Right lobe of liver (tissue), 6 donors: Measurements from ENCODE around the gene RPS2. TPM values are rescaled to one million over a fixed set of nuclear protein-coding genes. Genes with fewer than 3 reads are reported as not detected.

Experiments used
- ATAC-seq, 4 donors: fragments of 200-7000 bp; cut with Tn5 transposase; one replicate each; pipeline ENCODE4 v1.9.1; 2020; ENCODE audit warnings: mild to moderate bottlenecking in 4 of 4, moderate library complexity in 4 of 4
- DNase-seq, 3 donors: peaks; one replicate each; pipeline ENCODE4 v3.0.0-alpha.2; 2020
- H3K27ac ChIP-seq, 3 donors: fragments of 200-600 bp; one replicate each; pipeline ENCODE4 v1.8.0; 2022
- H3K27me3 ChIP-seq, 2 donors: fragments of 200-600 bp; one replicate each; pipeline ENCODE4 v1.8.0; 2022
- H3K36me3 ChIP-seq, 4 donors: fragments of 200-600 bp; sonication (generic) in 1 of 4; one replicate each; pipeline versions ENCODE4 v1.5.1 to v1.8.0; 2017 to 2022; ENCODE audit warnings: control low read depth in 1 of 4
- H3K4me1 ChIP-seq, 4 donors: fragments of 200-600 bp; sonication (generic) in 1 of 4; one replicate each; pipeline versions ENCODE4 v1.5.1 to v1.8.0; 2017 to 2022; ENCODE audit warnings: control low read depth in 1 of 4
- H3K4me3 ChIP-seq, 3 donors: fragments of 200-600 bp; one replicate each; pipeline ENCODE4 v1.8.0; 2022
- H3K9me3 ChIP-seq, 4 donors: fragments of 200-600 bp; sonication (generic) in 1 of 4; one replicate each; pipeline versions ENCODE4 v1.5.1 to v1.8.0; 2017 to 2022; ENCODE audit warnings: control low read depth in 1 of 4
- POLR2A ChIP-seq: fragments of 450-650 bp; IDR thresholded peaks from one replicate; pipeline ENCODE4 v1.6.1; 2017; ENCODE audit warnings: antibody characterized with exemption, mild to moderate bottlenecking
- WGBS: methylation state at CpG from one replicate; pipeline ENCODE4 v1.1.6; 2018; ENCODE audit warnings: low coverage, low lambda C conversion rate; ENCODE audit not compliant: insufficient coverage; ENCODE audit errors: missing lambda C conversion rate; 5-methylcytosine and 5-hydroxymethylcytosine counted together
- intact Hi-C, 2 donors: fragments of 100-400 bp; cut with DNase I; formaldehyde crosslinking; loops; one replicate each; pipeline versions ENCODE4 v1.11.2 to v1.14.1; 2022
- total RNA-seq, 6 experiments: library from RNA; depleted of rRNA in 2 of 6; stranded (reverse); fragments of >200 nt in 2 of 6; fragmentation: NEBNext Ultra II Directional in 3 of 6; extraction: Animal tissue kit (Norgen Biotek cat#: 25700) in 3 of 6; gene quantifications; one replicate each; pipeline versions ENCODE4 v1.1.0 to v1.2.4, GENCODE V29; 2016 to 2023
- TF ChIP-seq, protein P1 (sequence below), 4 donors: fragments of 200-600 bp in 3 of 4; fragments of 450-650 bp in 1 of 4; IDR thresholded peaks; one replicate each; pipeline versions ENCODE4 v1.5.1 to v1.8.0; 2016 to 2022; ENCODE audit warnings: antibody characterized with exemption in 4 of 4, mild to moderate bottlenecking in 2 of 4
- donor health status: DM: no; HTN: yes; CAD: no.
- donor health status: DM: no; HTN: no; CAD: no.
- donor health status: DM: no; HTN: no; CAD: no.
- donor health status: DM: no; HTN: yes; CAD: no.
- donor health status: DM: no; HTN: yes; CAD: no.

Gene RPS2
- total RNA-seq, 6 experiments from 2014 or later = 451 to 1,052 (median 541) TPM

DNA sequence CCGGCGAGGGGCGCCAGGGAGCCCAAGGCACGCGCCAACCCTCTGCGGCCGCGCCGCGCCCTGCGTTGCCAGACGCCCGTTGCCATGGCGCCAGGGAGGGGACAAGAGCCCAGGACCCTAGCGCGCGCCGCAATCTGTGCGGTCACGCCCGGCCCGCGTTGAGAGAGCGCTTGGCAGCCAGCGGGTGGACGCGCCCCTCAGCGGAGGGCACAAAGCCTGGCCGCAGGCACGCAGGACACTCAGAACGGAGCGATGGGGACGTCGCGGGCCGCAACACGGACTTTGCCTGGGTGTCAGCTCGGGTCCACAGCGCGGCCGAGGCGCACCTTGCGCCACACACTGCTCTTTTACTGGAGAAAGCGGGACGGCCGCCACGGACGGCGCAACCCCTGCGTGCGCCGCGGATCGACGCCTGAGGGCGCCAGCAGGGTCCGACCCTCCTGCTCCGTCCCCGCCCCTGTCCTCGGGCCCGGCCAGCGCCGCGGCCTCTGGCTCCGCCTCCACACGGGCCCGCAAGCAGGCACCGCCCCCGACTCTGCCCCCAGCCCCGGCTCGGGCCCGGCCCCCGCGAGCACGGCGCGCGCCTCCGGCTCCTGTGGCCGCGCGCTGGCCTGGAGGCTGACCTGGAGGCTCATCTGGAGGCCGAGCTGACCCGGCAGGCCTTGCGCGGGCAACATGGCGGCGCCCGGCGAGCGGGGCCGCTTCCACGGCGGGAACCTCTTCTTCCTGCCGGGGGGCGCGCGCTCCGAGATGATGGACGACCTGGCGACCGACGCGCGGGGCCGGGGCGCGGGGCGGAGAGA lies 19.1 kb upstream of the RPS2 start, which contains the start of gene GFER:
Gene GFER (plus strand): TSS at position 650 of the 803 bp plus-strand sequence. CDS start 26 bp downstream, at position 676.
- WGBS = no CpG with 5 or more reads among the region's 109 CpGs
- Histone ChIP-seq H3K4me3 (peak within 1 kb of the TSS; percentile 75 to 98 (median 91)), H3K9me3 (no peaks in the 10 kb centered on the region), H3K27ac (peak within 1 kb of the TSS; percentile 72 to 79 (median 78)), H3K4me1 (peaks cover 0 to 18% (median 8%) of the 10 kb centered on the region in 4 donors), H3K27me3 (no peaks in the 10 kb centered on the region), H3K36me3 (peaks cover 0 to 13% (median 0%) of the 10 kb centered on the region in 4 donors)
- ATAC-seq (peak; percentile 87 to 96 (median 92)), DNase-seq (peak; percentile 94 to 97 (median 96))
- intact Hi-C loops = no loop called here
- TF ChIP-seq, protein P1, sequence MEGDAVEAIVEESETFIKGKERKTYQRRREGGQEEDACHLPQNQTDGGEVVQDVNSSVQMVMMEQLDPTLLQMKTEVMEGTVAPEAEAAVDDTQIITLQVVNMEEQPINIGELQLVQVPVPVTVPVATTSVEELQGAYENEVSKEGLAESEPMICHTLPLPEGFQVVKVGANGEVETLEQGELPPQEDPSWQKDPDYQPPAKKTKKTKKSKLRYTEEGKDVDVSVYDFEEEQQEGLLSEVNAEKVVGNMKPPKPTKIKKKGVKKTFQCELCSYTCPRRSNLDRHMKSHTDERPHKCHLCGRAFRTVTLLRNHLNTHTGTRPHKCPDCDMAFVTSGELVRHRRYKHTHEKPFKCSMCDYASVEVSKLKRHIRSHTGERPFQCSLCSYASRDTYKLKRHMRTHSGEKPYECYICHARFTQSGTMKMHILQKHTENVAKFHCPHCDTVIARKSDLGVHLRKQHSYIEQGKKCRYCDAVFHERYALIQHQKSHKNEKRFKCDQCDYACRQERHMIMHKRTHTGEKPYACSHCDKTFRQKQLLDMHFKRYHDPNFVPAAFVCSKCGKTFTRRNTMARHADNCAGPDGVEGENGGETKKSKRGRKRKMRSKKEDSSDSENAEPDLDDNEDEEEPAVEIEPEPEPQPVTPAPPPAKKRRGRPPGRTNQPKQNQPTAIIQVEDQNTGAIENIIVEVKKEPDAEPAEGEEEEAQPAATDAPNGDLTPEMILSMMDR (IDR thresholded peaks at IDR 0.05) = peak; percentile 12 to 69 (median 50)
- peak; percentile 78 for TF ChIP-seq POLR2A

DNA sequence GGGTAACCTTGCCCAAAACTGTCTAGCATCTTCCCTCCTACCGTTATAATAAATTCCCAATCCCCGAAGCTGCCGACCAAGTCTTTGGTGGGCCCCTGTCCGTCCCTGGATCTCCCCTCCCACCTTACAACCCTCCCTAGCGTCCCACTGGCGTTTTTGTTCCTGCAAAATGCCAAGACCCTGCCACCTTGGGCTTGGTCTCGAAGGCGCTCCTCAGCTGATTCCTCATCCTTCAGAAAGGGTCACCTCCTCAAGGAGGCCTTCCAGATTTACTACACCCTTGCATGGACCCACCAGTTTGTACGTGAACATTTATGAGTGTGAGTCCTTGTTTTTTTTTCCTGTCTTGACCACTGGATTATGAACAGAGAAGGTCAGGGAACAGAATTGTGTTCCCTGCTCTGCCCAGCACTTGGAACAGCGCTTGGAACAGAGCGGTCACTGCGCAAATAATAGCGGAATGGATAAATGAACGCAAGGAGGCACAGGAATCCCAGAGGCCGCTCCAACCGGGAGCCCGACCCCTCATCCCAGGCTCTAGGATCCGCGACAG lies 18.4 kb upstream of the RPS2 start:
- H3K4me3 ChIP-seq = peak overlapping the region; percentile 75 to 98 (median 91)
- peaks cover 0 to 18% (median 8%) of the 10 kb centered on the region in 4 donors for H3K4me1 ChIP-seq
- H3K27ac ChIP-seq = peak overlapping the region; percentile 39 to 78 (median 53)
- no peaks in the 10 kb centered on the region for H3K9me3 ChIP-seq
- ATAC-seq (no peak), DNase-seq (no peak)
- peaks cover 0 to 17% (median 0%) of the 10 kb centered on the region in 4 donors for H3K36me3 ChIP-seq
- H3K27me3 ChIP-seq = no peaks in the 10 kb centered on the region
- TF ChIP-seq POLR2A = no peak
- TF ChIP-seq, protein P1 (IDR thresholded peaks at IDR 0.05) = no peak
- intact Hi-C loops = no loop called here
- 26% methylated on average over 14 of the region's 19 CpGs for WGBS

DNA sequence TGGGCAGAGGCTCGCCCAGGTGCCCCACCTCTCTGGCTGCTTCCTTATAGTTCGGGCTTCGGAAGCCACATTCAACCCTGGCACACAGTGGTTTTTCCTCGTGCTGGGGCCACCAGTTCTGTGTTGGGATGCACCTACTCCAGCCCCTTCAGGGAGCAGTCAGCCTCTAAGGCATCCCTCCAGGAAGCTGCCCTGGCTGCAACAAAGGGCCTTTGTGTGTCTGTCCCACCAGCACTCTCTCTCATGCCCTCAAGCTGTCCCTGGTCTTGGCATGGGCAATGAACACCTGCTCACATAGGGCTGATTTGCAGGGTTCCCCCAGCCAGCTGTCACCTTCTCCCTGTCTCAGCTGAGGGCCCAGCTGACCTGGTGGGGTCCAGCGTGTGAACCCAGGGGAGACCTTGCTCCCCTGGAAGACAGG lies 17.4 kb upstream of the RPS2 start:
- H3K4me1 ChIP-seq = peaks cover 0 to 18% (median 8%) of the 10 kb centered on the region in 4 donors
- no peak for DNase-seq
- ATAC-seq = no peak

DNA sequence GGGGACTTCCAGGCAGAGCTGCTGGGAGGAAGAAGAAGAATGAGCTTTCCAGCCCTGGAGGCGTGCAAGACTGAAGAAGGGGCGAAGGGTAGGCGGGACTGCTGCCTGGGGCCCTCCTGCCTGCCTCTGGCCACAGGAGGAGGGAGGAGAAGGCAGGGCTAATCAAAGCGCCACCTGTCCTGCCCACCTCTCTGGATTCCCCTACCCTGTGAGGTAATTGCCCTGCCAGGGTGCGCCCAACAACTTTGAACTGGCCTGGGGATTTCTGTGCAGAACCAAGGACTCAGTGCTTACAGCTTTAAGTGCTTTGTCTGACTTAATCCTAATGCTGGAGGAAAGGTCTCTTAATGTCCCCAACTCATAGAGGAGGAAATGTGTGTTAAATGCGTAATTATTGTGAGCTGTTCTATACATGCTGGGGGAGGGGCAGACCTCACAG lies 16.8 kb upstream of the RPS2 start, which contains the start of gene NOXO1:
Gene NOXO1 (minus strand): TSS at position 72 of the 439 bp plus-strand sequence. CDS start 290 bp downstream, outside the sequence.
- H3K4me3 ChIP-seq = no peak within 1 kb of the TSS
- H3K9me3 ChIP-seq = no peaks in the 10 kb centered on the region
- no peak for TF ChIP-seq POLR2A
- TF ChIP-seq, protein P1 (IDR thresholded peaks at IDR 0.05) = no peak
- H3K27me3 ChIP-seq = no peaks in the 10 kb centered on the region
- ATAC-seq (no peak), DNase-seq (no peak)
- H3K36me3 ChIP-seq = peaks cover 0 to 29% (median 3%) of the 10 kb centered on the region in 4 donors
- intact Hi-C loops = no loop called here
- H3K27ac ChIP-seq = no peak within 1 kb of the TSS
- 45% methylated on average over 2 of the region's 6 CpGs for WGBS
- H3K4me1 ChIP-seq = peaks cover 0 to 18% (median 8%) of the 10 kb centered on the region in 4 donors

More for the DNA sequence above, 17.4 kb upstream of the RPS2 start:
- H3K9me3 ChIP-seq = no peaks in the 10 kb centered on the region
- no peak for TF ChIP-seq POLR2A
- TF ChIP-seq, protein P1 (IDR thresholded peaks at IDR 0.05) = no peak
- H3K36me3 ChIP-seq = peaks cover 0 to 26% (median 0%) of the 10 kb centered on the region in 4 donors
- no peaks in the 10 kb centered on the region for H3K27me3 ChIP-seq
- no peak overlapping the region for H3K4me3 ChIP-seq
- intact Hi-C loops = no loop called here
- WGBS = 80% methylated on average over 1 of the region's 5 CpGs
- no peak overlapping the region for H3K27ac ChIP-seq
